Testis (tissue), 2 donors: ENCODE measurements around the gene C16orf89.
"Not testable (repeated sequence)": the region's sequence is repeated elsewhere in the genome, so short reads cannot be mapped to it uniquely, and the experiment has no call there.

Experiments used
- CTCF ChIP-seq, 3 experiments: fragments of 450-650 bp in 2 of 3; fragments of 200-600 bp in 1 of 3; sonication (generic) in 1 of 3; IDR thresholded peaks; one replicate each; pipeline ENCODE4 v1.5.1; 2016 to 2019; ENCODE audit warnings: antibody characterized with exemption in 3 of 3, mild to moderate bottlenecking in 2 of 3, moderate library complexity in 1 of 3
- POLR2A ChIP-seq: fragments of 450-650 bp; IDR thresholded peaks from one replicate; pipeline ENCODE4 v1.6.1; 2017; ENCODE audit warnings: antibody characterized with exemption, mild to moderate bottlenecking, moderate library complexity

- TF ChIP-seq CTCF (IDR thresholded peaks at IDR 0.05); POLR2A: not testable (repeated sequence)
Observed at GRCh38 chr16:5096437-5097060, 30.8 kb upstream of the C16orf89 start.
